ENCODE measurements around the gene THAP8. TPM values are rescaled to one million over a fixed set of nuclear protein-coding genes. Genes with fewer than 3 reads are reported as not detected.

The THAP8 gene
- total and polyA plus RNA-seq, 2 of the 8 experiments (the other 6 are each of a cell fraction or from before 2014, with no cell fraction given): 6.0 to 11.1 TPM

DNA sequence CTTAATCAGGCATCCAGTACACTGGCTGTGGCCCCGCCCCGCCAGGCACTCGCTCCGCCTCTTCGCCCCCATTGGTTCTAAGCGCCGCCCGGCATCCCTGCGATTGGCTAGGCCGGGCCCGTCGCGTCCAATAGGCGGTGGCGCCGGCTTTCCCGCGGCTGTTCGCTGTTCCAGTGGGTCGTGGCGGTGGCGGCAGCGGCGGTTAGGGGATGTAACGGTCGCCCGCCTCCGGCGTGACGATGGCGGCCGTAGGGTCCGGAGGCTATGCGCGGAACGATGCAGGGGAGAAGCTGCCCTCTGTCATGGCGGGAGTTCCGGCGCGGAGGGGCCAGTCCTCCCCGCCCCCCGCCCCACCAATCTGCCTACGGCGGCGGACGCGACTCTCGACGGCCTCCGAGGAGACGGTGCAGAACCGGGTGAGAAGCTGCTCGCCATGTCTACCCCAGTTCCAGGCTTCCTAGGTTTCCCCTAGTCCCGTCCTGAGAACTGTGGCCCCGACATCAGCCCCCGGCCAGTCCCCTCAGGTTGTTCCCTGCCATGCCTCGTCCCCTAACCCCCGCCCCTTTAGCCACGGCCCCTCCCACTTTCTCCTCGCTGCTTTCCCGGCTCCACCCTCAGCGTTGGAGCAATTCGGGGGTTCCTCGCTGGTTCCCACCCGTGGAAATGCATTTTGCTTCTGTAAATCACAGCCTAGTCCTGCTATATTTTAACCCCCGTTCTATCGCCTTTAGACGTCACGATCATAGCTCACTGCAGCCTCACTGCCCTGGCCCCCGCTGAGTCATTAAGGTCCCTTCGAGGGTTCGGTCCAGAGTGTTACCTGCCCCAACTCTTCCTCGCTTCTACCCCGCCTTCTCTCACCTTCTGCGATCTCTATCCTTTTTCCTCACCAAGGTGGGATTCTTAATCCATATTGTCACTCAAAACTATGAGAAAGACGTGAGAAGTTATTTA lies 925 bp upstream of the THAP8 start, which contains the start of gene WDR62 (continued):
- TF ChIP-seq SUZ12 (IDR thresholded peaks at IDR 0.05; ENCODE audit: low read length) (no peak), RAD21 (IDR thresholded peaks at IDR 0.05 in 1 of 2, conservative IDR thresholded peaks at IDR 0.05 in 1 of 2; ENCODE audit: low read depth in 2 of 2, low read length in 2 of 2) (no peak), POLR2A (IDR thresholded peaks at IDR 0.05; ENCODE audit: control extremely low read depth in 1 of 2, low read depth in 2 of 2, low read length in 2 of 2) (no peak; a peak in 1 of 3 replicates), FOSL1 (IDR thresholded peaks at IDR 0.05; ENCODE audit: insufficient read depth, low read depth, low read length) (no peak), POLR2AphosphoS5 (IDR thresholded peaks at IDR 0.05; ENCODE audit: low read depth, low read length) (0 out of 2 replicates have a peak, but pooled peaks have one; percentile 16), ASH2L (IDR thresholded peaks at IDR 0.05; ENCODE audit: low read length) (peak; percentile 14), SIX5 (IDR thresholded peaks at IDR 0.05; ENCODE audit: low read depth, low read length) (no peak), EZH2 (IDR thresholded peaks at IDR 0.05; ENCODE audit: low read depth, low read length, severe bottlenecking) (no peak), ATF2 (IDR thresholded peaks at IDR 0.05; ENCODE audit: low read length) (no peak), JUN (IDR thresholded peaks at IDR 0.05; ENCODE audit: low read depth, low read length) (no peak)

All from H1 (cell line).